SK-N-SH (cell line): Measurements from ENCODE around the gene MTNR1A. TPM values are rescaled to one million over a fixed set of nuclear protein-coding genes. Genes with fewer than 3 reads are reported as not detected.

Source experiments
- CTCF ChIA-PET: fragments of 300-600, 350-600 bp; formaldehyde crosslinking; extraction: SDS; loops from one replicate; lab custom pipeline; 2021; lab: Yijun Ruan, JAX
- POLR2A ChIA-PET: fragments of 350-600 bp; sonication (Branson Sonifier 250); formaldehyde crosslinking; extraction: SDS; loops from one replicate; lab custom pipeline; 2020; ENCODE audit warnings: antibody characterized with exemption, inconsistent platforms; lab: Yijun Ruan, JAX
- DNase-seq: peaks from one replicate; pipeline ENCODE4 v3.0.0; 2012
- H2AFZ ChIP-seq: fragments of 200-600 bp; sonication (generic); 2 replicates; pipeline ENCODE4 v1.8.1; 2016; ENCODE audit warnings: antibody characterized with exemption, mild to moderate bottlenecking, low read depth
- H3F3A ChIP-seq: fragments of 200-600 bp; sonication (generic); replicated peaks from 2 replicates; pipeline ENCODE3; 2016; ENCODE audit warnings: antibody characterized with exemption, mild to moderate bottlenecking; ENCODE audit not compliant: insufficient read depth
- H3K27ac ChIP-seq, 2 experiments: fragments of 200-500 bp in 1 of 2; fragments of 200-600 bp in 1 of 2; sonication (Bioruptor generic) in 1 of 2; sonication (generic), shearing (Covaris generic) in 1 of 2; 2 replicates each; pipeline versions ENCODE4 v1.5.1 to v1.6.1; 2014 to 2016; ENCODE audit warnings: low read depth in 2 of 2, inconsistent platforms in 1 of 2, low read length in 1 of 2, mild to moderate bottlenecking in 1 of 2, mixed read lengths in 1 of 2
- H3K27me3 ChIP-seq: fragments of 200-600 bp; sonication (generic), shearing (Covaris generic); 2 replicates; pipeline ENCODE4 v1.6.1; 2016; ENCODE audit warnings: mixed run types; ENCODE audit not compliant: insufficient read depth
- H3K36me3 ChIP-seq, 2 experiments: fragments of 200-500 bp in 1 of 2; fragments of 200-600 bp in 1 of 2; sonication (Bioruptor generic) in 1 of 2; sonication (generic) in 1 of 2; replicated peaks in 1 of 2; 2 replicates each; pipeline versions ENCODE3 to v1.5.1; 2014 to 2016; ENCODE audit warnings: low read length in 1 of 2, mild to moderate bottlenecking in 1 of 2; ENCODE audit not compliant: insufficient read depth in 2 of 2, control insufficient read depth in 1 of 2
- H3K4me1 ChIP-seq, 2 experiments: fragments of 200-500 bp in 1 of 2; fragments of 200-600 bp in 1 of 2; sonication (Bioruptor generic) in 1 of 2; sonication (generic), shearing (Covaris generic) in 1 of 2; 2 replicates each; pipeline versions ENCODE4 v1.5.1 to v1.6.1; 2014 to 2016; ENCODE audit warnings: low read depth in 1 of 2, low read length in 1 of 2, mixed run types in 1 of 2; ENCODE audit not compliant: insufficient read depth in 2 of 2, control insufficient read depth in 1 of 2
- H3K4me2 ChIP-seq: fragments of 200-600 bp; sonication (generic), shearing (Covaris generic); 2 replicates; pipeline ENCODE4 v1.6.1; 2017; ENCODE audit warnings: mixed run types
- H3K4me3 ChIP-seq, 2 experiments: fragments of 200-500 bp in 1 of 2; fragments of 200-600 bp in 1 of 2; sonication (Bioruptor generic) in 1 of 2; sonication (generic), shearing (Covaris generic) in 1 of 2; 2 replicates each; pipeline versions ENCODE4 v1.5.1 to v1.8.1; 2014 to 2016; ENCODE audit warnings: low read depth in 2 of 2, inconsistent platforms in 1 of 2, low read length in 1 of 2, mild to moderate bottlenecking in 1 of 2, mixed read lengths in 1 of 2, moderate library complexity in 1 of 2
- H3K79me2 ChIP-seq: fragments of 200-600 bp; sonication (generic); 2 replicates; pipeline ENCODE4 v1.8.1; 2017; ENCODE audit warnings: mild to moderate bottlenecking; ENCODE audit not compliant: insufficient read depth
- H3K9ac ChIP-seq: fragments of 200-600 bp; sonication (generic); 2 replicates; pipeline ENCODE4 v1.6.1; 2017; ENCODE audit warnings: mixed run types
- H3K9me2 ChIP-seq: fragments of 200-600 bp; sonication (generic); 2 replicates; pipeline ENCODE4 v1.6.1; 2017; ENCODE audit warnings: mixed run types
- H3K9me3 ChIP-seq: fragments of 200-600 bp; sonication (generic); 2 replicates; pipeline ENCODE4 v1.6.1; 2017; ENCODE audit warnings: mixed run types, mild to moderate bottlenecking, moderate library complexity
- H4K20me1 ChIP-seq: fragments of 200-600 bp; sonication (generic); 2 replicates; pipeline ENCODE4 v1.6.1; 2017; ENCODE audit warnings: mild to moderate bottlenecking, mixed run types; ENCODE audit not compliant: insufficient read depth
- ELF1 ChIP-seq: IDR thresholded peaks from 2 replicates; pipeline ENCODE4 v1.4.0; 2012
- EZH2phosphoT487 ChIP-seq: fragments of 200-600 bp; sonication (generic); IDR thresholded peaks from 2 replicates; pipeline ENCODE4 v1.6.1; 2017; ENCODE audit warnings: low read depth, mixed run types, mild to moderate bottlenecking, antibody characterized with exemption, moderate library complexity, borderline replicate concordance
- FOSL2 ChIP-seq: IDR thresholded peaks from 2 replicates; pipeline ENCODE4 v1.4.0; 2012; ENCODE audit warnings: low read depth, mild to moderate bottlenecking, moderate library complexity, borderline replicate concordance
- FOXJ3 ChIP-seq: sonication (generic); formaldehyde crosslinking; IDR thresholded peaks from 2 replicates; pipeline ENCODE4 v1.5.1; 2020; ENCODE audit warnings: mild to moderate bottlenecking, missing genetic modification reagents
- GABPA ChIP-seq: IDR thresholded peaks from 2 replicates; pipeline ENCODE4 v1.4.0; 2012; ENCODE audit warnings: low read depth, mild to moderate bottlenecking
- GATA2 ChIP-seq: sonication (generic); formaldehyde crosslinking; IDR thresholded peaks from 2 replicates; pipeline ENCODE4 v1.5.0; 2020; ENCODE audit warnings: mild to moderate bottlenecking, missing genetic modification reagents
- IRF3 ChIP-seq: fragments of 150-350 bp; IDR thresholded peaks from 2 replicates; pipeline ENCODE4 v1.6.1; 2016; ENCODE audit warnings: mild to moderate bottlenecking, low read depth, low read length
- POLR2AphosphoS5 ChIP-seq: IDR thresholded peaks from 2 replicates; pipeline ENCODE4 v1.6.1; 2012; ENCODE audit warnings: low read depth, low read length
- RCOR1 ChIP-seq: fragments of 150-350 bp; IDR thresholded peaks from 2 replicates; pipeline ENCODE4 v1.6.1; 2017; ENCODE audit warnings: antibody characterized with exemption, low read length
- RXRA ChIP-seq: IDR thresholded peaks from 2 replicates; pipeline ENCODE4 v1.4.0; 2012; ENCODE audit warnings: low read depth, mild to moderate bottlenecking, borderline replicate concordance
- SIN3A ChIP-seq: IDR thresholded peaks from 2 replicates; pipeline ENCODE4 v1.6.1; 2012; ENCODE audit warnings: low read depth, mild to moderate bottlenecking, low read length, moderate library complexity, borderline replicate concordance
- SMC3 ChIP-seq: IDR thresholded peaks from 2 replicates; pipeline ENCODE4 v1.6.1; 2012; ENCODE audit warnings: low read depth, low read length, improper control_type of control experiment
- TCF12 ChIP-seq: IDR thresholded peaks from 2 replicates; pipeline ENCODE4 v1.4.0; 2012
- TEAD4 ChIP-seq: IDR thresholded peaks from 2 replicates; pipeline ENCODE4 v1.4.0; 2012; ENCODE audit warnings: mild to moderate bottlenecking, borderline replicate concordance; ENCODE audit not compliant: insufficient read depth
- ZBTB33 ChIP-seq: IDR thresholded peaks from 2 replicates; pipeline ENCODE4 v1.4.0; 2012; ENCODE audit warnings: low read depth, borderline replicate concordance
- WGBS: methylation state at CpG from one replicate; pipeline ENCODE4 v1.1.6; 2017; ENCODE audit warnings: low lambda C conversion rate; 5-methylcytosine and 5-hydroxymethylcytosine counted together
- polyA plus RNA-seq, 3 experiments: library from polyadenylated mRNA; depleted of rRNA; stranded (reverse); fragments of >200 nt; gene quantifications; 2 replicates each; pipeline ENCODE4 v1.2.3, GENCODE V29; 2012
- TF ChIP-seq, protein P1 (sequence below): IDR thresholded peaks from 2 replicates; pipeline ENCODE4 v1.4.0; 2012; ENCODE audit warnings: low read depth
- TF ChIP-seq, protein P2 (sequence below): fragments of 200-600 bp; sonication (generic); IDR thresholded peaks from 2 replicates; pipeline ENCODE4 v1.6.1; 2017; ENCODE audit warnings: antibody characterized with exemption, mild to moderate bottlenecking, moderate library complexity

MTNR1A gene
- polyA plus RNA-seq, 1 of the 3 experiments (the other 2 are of a cell fraction), result not detected

DNA sequence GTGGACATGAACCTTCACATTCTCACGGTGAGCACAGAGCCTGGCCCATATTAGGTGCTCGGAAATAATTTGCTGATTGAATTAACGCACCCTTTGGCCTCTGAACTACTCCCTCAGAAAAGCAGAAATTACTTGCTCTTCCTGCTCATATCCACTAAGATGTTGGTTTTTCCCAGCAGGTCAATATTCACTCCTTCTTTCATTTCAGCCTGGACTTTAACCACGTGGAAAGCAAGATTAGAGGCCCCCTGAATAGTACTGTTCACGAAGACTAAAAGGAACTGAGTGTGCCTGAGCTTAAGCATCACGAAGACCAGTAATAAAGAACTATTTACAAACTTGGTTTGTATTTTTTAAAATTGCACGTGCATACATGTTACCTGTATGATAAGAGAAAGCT, 9.9 kb downstream of the MTNR1A start:
- Histone ChIP-seq H3K4me2 (no peak overlapping the region), H3K9me3 (no peaks in the 10 kb centered on the region), H4K20me1 (no peaks in the 10 kb centered on the region), H3K4me1 (no peaks in the 10 kb centered on the region), H3K9ac (no peak overlapping the region), H3K36me3 (no peaks in the 10 kb centered on the region), H3K79me2 (no peaks in the 10 kb centered on the region)
- POLR2A ChIA-PET, result no interaction called here
- TF ChIP-seq ELF1 (no peak), POLR2AphosphoS5 (no peak), FOXJ3 (CRISPR knock-in tag) (no peak), RCOR1 (no peak), FOSL2 (no peak), IRF3 (no peak), ZBTB33 (no peak), SMC3 (no peak), RXRA (no peak), EZH2phosphoT487 (no peak), TEAD4 (no peak), GABPA (no peak), SIN3A (no peak), TCF12 (no peak), GATA2 (CRISPR knock-in tag) (no peak)
- TF ChIP-seq, protein P1, sequence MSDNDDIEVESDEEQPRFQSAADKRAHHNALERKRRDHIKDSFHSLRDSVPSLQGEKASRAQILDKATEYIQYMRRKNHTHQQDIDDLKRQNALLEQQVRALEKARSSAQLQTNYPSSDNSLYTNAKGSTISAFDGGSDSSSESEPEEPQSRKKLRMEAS, result no peak
- TF ChIP-seq, protein P2, sequence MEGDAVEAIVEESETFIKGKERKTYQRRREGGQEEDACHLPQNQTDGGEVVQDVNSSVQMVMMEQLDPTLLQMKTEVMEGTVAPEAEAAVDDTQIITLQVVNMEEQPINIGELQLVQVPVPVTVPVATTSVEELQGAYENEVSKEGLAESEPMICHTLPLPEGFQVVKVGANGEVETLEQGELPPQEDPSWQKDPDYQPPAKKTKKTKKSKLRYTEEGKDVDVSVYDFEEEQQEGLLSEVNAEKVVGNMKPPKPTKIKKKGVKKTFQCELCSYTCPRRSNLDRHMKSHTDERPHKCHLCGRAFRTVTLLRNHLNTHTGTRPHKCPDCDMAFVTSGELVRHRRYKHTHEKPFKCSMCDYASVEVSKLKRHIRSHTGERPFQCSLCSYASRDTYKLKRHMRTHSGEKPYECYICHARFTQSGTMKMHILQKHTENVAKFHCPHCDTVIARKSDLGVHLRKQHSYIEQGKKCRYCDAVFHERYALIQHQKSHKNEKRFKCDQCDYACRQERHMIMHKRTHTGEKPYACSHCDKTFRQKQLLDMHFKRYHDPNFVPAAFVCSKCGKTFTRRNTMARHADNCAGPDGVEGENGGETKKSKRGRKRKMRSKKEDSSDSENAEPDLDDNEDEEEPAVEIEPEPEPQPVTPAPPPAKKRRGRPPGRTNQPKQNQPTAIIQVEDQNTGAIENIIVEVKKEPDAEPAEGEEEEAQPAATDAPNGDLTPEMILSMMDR, result no peak
- TF ChIP-seq, all 33 proteins: peak for 0
- CTCF ChIA-PET, result interaction anchor here (1.0 kb wide), 1 partner anchor 15 kb away, joined by 3 read pairs; no protein-coding TSS in a partner anchor
- H3F3A ChIP-seq, result no peaks in the 10 kb centered on the region
- peaks cover 10% of the 10 kb centered on the region; the same call in 1 of the 2 replicates for H3K27me3 ChIP-seq
- H3K4me3 ChIP-seq, result no peak overlapping the region
- H3K9me2 ChIP-seq, result no peaks in the 10 kb centered on the region
- H3K27ac ChIP-seq, result no peak overlapping the region
- WGBS, result 17% methylated on average over 7 of the region's 7 CpGs
- H2AFZ ChIP-seq, result no peak overlapping the region
- no peak for DNase-seq
